HG02885 (cell line): Measurements from ENCODE around the gene SRP9.
"Not testable (repeated sequence)": the region's sequence is repeated elsewhere in the genome, so short reads cannot be mapped to it uniquely, and the experiment has no call there.

Experiments used
- ATAC-seq: cut with Tn5 transposase; IDR thresholded peaks from one replicate; pipeline ENCODE4 v1.9.1; 2021; ENCODE audit warnings: mild to moderate bottlenecking; ENCODE audit not compliant: unreplicated experiment, poor library complexity

The SRP9 gene

GRCh38 chr1:225812488-225813213, 35.0 kb downstream of the SRP9 start:
- ATAC-seq: no peak

- ATAC-seq: no peak
Measured at GRCh38 chr1:225813214-225813964, 35.8 kb downstream of the SRP9 start.

GRCh38 chr1:225814381-225814780, 36.8 kb downstream of the SRP9 start:
- ATAC-seq: no peak

- ATAC-seq: not testable (repeated sequence)
Measured at GRCh38 chr1:225815090-225815489, 37.5 kb downstream of the SRP9 start.

GRCh38 chr1:225815526-225816178, 38.0 kb downstream of the SRP9 start:
- ATAC-seq: no peak

GRCh38 chr1:225816643-225817538, 39.3 kb downstream of the SRP9 start:
- ATAC-seq: no peak

- ATAC-seq: no peak
Measured at GRCh38 chr1:225817611-225818061, 40.0 kb downstream of the SRP9 start.

GRCh38 chr1:225818229-225818628, 40.6 kb downstream of the SRP9 start:
- no peak for ATAC-seq

- ATAC-seq: no peak
Measured at GRCh38 chr1:225819346-225820192, 41.9 kb downstream of the SRP9 start.

GRCh38 chr1:225820522-225821120, 43.0 kb downstream of the SRP9 start:
- no peak for ATAC-seq

- no peak for ATAC-seq
Measured at GRCh38 chr1:225822655-225823403, 45.2 kb downstream of the SRP9 start.

GRCh38 chr1:225823811-225824261, 46.2 kb downstream of the SRP9 start:
- ATAC-seq: no peak

- ATAC-seq: no peak
Measured at GRCh38 chr1:225824533-225824941, 46.9 kb downstream of the SRP9 start.

- ATAC-seq: no peak
Measured at GRCh38 chr1:225825078-225825477, 47.5 kb downstream of the SRP9 start.

- ATAC-seq: no peak
Measured at GRCh38 chr1:225825607-225826007, 48.0 kb downstream of the SRP9 start.

- ATAC-seq: no peak
Measured at GRCh38 chr1:225827076-225827475, 49.5 kb downstream of the SRP9 start.

GRCh38 chr1:225828706-225829345, 51.2 kb downstream of the SRP9 start:
- no peak for ATAC-seq

- no peak for ATAC-seq
Measured at GRCh38 chr1:225830841-225831240, 53.2 kb downstream of the SRP9 start.
